ENCODE measurements around the gene OR2T27.
"Not testable (repeated sequence)": the region's sequence is repeated elsewhere in the genome, so short reads cannot be mapped to it uniquely, and the experiment has no call there.

Gene OR2T27, protein sequence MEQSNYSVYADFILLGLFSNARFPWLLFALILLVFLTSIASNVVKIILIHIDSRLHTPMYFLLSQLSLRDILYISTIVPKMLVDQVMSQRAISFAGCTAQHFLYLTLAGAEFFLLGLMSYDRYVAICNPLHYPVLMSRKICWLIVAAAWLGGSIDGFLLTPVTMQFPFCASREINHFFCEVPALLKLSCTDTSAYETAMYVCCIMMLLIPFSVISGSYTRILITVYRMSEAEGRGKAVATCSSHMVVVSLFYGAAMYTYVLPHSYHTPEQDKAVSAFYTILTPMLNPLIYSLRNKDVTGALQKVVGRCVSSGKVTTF

DNA sequence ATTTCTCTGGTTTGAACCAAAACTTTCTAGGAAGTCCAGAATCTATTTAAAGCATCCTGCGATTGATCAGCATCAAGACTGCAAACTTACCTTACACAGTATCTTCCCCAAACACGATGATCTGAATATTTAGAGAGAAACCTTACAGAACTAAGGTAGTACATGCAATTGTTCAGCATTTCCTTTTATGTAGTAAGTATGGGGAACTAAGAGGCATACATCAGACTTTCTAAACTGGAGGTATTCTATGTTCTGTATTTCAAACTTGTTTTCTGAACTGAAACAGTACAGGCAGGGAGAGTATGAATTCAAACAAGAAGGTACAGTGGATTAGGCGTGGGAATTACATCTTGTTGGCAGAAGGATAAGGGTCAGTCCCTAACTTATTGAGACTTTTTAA lies at the start of gene OR2T27:
TSS of gene OR2T27 (minus strand) at position 175 of the 400 bp plus-strand sequence. CDS start 4,644 bp downstream, outside the sequence.
- not testable (repeated sequence) for DNase-seq

DNA sequence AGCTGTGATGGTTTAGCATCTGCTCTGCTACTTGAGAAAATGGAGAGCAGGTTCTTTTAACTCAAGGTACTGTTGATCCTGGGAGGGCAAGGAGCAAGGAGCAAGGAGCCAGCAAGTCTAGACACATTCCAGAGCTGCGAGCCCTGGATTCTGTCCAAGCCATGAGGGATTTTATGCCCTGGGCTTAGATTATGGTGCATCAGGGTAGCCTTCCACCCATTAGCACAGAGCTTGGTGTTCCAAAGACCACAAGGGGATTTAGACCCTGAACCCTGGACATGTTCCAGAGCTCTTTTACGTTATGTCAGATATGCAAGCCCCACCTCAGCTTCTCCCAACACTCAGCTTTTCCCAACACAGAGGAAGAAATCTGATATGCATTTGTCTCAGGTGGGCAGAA lies 49.3 kb upstream of the OR2T27 start:
- no peak for DNase-seq

DNA sequence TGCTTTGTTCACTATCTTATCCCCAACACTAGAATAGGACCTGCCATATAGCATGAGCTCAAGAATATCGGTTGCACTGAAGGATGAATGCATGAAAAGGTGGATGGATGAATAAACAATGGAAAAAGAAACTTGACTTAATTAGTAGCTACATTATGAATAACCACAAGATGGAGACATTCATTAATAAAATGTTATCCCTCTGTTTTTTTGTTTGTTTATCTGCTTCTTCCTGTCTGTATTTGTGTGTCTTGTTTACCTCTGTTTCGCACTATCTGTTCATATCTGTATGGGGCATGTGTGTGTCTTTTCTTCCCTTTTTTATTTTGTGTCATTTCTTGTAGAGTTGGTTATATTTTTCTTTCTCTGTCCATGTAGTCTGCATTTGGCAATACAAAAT lies 48.3 kb upstream of the OR2T27 start:
- DNase-seq, result no peak

DNA sequence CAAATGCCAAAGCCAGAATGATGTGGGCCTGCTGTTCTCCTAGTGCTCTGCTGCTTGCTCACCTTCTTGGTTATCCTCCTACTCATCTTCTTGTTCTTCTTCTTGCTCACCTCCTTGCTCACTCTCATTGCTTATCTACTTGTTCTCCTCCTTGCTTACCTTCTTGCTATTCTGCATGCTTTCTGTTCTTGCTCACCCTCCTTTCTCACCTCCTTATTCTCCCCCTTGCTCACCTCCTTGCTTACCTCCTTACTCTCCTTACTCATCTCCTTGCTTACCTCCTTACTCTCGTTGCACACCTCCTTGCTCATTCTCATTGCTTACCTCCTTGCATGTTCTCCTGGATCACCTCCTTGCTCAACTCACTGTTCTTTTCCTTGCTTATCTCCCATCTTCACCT lies 47.4 kb upstream of the OR2T27 start, which contains the start of gene OR14I1:
TSS of gene OR14I1 (minus strand) at position 53 of the 400 bp plus-strand sequence.
- DNase-seq, result no peak

DNA sequence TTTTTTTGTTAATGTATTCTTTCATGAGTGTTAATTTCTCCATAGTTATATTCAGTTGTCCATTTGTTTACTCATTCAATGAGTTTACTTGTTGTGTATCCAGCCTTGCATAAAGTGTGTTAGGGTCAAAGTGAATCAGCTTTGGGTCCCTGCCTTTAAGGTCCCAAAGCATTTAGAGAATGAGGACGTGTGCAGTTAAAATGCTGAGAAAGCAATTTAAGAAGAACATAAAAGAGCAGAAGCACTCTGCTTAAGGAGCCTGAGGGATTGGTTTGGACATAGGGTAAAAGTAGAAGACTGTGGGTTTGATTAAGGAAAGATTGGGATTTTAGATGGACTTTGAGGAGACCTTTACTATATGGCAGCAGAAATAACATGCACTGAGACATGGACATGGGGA lies 43.8 kb upstream of the OR2T27 start:
- no peak for DNase-seq

DNA sequence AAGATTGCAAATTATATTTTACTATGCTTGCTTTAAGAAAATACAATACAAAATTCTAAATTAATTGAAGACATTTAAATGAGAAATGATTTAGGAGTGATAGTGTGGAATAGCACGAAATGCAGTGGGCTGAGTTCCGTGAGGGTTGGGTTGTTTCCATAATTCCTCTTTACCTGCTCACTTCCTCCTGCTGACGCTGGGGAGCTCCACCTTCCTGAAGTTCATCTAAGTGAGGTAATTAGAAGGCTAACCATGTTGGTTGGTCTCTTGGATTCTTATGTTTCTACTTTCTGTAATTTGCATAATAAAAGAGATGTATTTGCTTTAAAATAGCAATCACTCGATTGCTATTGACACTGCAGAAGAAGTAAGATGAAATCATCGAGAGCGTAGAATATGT lies 42.6 kb upstream of the OR2T27 start:
- no peak for DNase-seq

DNA sequence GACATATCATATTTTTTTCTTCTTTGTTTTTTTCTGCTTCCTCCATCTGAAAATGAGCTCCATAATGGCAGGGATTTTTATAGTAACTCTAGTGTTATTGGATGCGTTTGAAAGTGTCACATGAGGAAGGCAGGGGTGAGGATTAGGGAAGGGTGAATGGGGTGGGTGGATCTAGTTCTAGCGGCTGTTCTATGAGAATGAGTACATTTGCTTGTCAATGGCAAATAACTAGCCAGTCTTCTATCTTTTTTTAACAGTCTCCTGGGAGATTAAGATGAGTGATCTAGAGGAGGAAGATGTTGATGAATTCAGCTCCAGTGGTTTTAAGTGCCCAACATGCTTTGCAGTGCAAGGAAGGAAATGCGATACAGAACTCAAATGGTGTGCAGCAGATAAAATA lies 41.4 kb upstream of the OR2T27 start:
- no peak for DNase-seq

DNA sequence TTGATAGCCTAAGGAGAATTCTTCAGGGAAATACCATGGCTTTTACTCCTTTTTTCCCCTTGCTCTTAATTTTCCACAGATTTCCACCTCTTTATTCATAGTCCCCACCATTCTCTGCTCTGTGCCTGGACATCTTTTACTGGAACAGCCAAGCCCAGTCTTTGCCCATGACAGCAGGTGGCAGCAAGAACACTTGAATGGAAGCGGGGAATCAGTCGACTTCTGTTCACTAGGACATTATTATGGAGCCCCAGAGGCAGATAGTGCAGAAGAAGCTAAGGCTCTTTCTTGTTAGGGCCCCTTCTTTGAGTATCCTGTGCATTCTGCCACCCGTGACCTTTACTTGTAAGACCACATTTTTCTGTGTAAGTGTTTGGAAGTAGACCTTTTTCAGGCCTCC lies 40.9 kb upstream of the OR2T27 start:
- no peak for DNase-seq

DNA sequence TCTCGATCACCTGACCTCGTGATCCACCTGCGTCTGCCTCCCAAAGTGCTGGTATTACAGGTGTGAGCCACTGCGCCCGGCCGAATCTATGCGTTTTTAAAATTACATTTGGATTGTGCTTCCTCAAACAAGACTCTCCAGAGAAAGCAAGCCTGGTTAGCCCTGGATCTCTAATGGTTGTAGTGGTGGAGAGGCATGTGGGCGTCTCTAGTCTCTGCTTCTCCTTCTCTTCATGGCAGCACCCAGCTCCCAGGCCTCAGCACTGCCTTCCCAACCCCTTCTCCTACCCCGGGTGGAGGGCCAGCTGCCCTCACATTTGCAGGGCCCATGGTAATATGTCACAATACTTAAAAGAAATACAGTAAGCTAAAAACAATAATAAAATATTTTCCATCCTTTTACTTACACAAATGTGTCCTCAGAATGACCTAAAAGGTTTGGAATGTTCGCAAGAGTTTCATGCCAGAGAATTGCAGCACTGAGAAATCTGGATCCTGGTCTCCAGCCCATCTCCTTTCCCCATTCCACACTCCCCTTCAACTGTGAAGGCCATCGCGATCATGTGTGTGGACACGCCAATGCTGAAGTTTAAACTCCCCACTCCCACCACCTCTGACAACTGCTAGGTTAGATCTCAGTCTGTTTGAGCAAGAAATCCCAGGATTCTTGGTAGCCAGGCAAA lies 40.3 kb upstream of the OR2T27 start:
- DNase-seq, result no peak

DNA sequence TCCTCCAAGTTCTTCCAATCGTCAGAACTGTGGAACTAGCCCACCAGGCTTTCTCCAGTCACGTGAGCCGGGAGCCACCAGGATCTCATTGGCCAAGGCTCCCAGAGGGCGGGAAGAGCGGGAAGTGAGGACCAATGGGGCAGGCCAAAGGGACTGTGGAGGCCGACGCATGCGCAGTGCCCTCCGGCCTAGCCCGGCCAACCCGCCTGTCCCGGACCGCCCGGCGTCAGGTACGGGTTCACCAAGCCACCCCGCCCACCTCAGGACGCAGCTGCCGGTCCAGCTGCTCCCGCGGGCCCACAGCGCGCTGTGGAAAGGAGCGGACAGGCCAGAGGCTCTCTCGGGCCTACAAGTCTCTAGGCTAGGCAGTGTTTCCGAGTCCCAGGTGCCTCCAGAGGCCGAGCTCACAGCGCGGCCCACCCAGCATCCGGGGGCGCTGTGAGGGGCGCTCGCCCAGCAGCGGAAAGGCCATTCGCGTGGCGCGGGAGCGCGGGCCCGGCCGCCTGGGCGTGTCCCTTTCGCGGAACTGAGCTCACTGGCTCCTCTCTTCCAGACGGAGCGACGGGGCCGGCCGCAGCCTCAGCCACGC lies 36.3 kb upstream of the OR2T27 start:
- DNase-seq, result no peak

DNA sequence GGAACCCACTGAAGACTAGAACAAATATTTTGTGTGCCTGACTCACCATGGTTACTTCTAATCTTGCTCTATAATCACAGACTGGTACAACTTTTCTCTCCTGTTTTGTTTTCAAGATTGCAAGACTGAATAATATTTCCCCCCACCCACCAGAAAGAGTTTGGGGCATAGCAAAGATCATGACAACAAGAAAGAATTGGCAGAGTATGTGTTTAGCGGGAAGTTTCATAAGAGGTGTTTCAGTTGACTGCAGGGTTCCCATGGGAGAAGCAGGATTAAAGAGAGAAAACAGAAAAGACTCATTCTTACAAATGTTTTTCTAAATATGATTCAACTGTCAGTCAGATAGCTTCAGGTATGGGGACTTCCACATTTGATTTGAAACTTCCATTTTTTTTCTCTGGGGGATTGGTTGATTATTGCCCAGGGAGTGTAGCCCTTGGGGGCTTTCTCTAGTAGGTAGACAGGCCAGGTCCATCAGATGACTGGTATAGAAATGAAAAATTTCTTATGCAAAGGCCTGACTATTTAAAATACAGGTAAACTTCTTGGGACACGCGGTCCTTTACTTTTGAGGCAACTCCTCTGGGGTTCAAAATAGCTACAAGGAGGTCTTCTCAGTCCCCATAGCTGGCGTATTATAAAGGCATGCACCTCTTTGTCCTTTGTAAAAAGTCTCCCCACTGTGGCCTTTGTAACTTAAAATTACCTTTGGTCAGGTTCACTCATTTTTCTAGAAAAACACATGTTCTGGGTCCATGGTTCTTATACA lies 33.4 kb upstream of the OR2T27 start:
- DNase-seq, result no peak

DNA sequence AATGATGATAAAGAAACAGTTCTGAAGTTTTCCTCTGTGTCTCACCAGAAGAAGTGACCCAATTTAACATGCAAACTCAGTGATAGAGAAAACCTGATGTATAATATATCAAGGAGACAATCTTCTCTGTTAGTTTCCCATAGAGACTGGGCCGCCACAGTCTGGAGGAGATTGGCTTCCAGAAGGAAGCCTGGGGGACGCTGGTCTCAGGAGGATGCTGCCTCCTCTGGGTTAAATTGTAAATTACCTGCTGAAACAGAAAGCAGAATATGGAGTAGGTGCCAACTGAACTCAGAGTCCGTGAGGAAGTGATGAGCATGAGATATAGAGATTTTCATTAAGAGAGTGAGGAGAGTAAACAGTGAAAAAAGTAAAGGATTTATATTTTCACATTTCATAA lies 31.5 kb upstream of the OR2T27 start:
- no peak for DNase-seq

DNA sequence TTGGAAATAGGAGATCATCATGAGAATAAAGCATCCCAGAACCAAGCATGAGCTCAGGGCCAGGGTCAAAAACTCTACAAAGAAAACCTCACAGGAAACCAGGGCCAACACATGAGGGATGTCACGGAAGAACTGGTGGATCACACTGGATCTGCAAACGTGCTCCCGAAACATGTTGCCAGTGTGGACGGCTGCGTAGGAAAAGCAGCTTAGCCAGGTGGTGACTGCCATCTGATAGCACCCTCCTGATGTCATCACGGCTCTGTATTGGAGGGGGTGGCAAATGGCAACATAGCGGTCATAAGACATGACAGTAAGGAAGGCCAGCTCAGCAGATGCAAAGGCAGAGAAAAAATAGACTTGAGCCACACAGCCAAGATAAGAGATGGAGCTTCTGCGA lies 26.3 kb upstream of the OR2T27 start:
- DNase-seq, result no peak

DNA sequence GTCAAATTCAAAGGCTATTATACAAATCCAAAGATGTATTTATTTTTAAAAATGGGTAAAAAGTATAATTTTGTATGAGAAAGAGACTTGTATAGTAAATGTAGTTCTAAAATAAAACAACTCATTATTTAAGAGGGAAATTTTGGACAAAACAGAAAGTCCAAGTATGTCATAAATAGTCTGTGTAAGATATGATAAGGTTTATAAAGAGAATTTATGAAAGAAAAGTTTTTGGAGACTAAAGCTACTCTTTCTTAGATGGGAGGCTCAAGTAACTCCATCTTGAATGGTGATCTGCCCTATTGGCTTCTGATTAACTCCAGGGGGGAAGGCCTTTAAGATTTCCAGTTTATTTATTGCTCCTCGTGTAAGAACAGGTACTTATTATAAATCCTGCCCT lies 14.7 kb upstream of the OR2T27 start:
- no peak for DNase-seq

DNA sequence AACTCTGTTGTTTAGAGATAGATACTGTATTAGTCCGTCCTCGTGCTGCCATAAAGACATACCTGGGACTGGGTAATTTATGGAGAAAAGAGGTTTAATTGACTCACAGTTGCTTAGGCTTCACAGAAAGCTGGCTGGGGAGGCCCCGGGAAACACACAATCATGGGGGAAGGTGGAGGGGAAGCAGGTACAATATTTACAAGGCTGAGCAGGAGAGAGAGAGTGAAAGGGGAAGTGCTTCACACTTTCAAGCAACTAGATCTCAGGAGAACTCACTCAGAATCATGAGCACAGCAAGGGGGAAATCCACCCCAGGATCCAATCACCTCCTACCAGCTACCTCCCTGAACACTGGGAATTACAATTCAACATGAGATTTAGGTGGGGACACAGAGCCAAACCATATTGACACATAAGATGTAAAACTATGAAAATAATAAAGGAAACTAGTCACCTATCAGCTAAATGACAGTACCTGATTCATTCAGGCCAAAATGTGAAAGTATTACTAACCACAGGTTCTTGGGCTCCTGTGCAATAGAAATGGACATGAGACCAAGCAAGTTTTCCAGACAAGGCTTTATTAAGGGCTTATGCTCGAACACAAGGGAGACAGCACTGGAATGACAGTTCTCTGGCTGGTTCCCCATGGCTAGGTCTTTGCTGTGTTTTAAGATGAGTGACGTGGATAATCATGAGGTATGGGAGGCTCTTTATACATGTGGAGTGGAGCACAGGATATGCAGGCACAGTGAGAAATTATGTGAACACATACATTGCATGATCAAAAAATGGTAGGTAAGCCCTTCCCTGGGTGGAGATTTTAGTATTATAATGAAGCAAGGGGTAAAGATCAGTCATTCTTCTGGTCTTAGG lies 8.4 kb upstream of the OR2T27 start:
- DNase-seq, result not testable (repeated sequence)

DNA sequence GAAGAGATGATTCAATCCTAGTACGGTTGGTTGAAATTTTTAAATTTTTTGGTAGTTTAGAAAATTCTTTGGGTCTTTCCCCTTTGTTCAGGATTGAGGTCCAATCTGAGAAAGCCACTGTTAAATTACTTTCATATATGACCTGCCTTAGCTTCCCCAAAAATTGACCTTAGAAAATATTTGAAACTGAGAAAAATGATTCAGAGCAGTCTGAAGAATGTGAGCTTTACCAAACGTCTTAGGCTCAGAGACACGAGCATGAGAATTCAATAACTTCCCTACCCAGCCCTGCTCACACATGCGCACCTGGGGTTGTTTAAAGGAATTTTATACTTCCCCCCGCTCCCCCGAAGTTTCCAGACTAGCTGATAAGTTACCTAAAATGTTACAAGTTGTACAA lies 1.5 kb upstream of the OR2T27 start:
- DNase-seq, result not testable (repeated sequence)

DNA sequence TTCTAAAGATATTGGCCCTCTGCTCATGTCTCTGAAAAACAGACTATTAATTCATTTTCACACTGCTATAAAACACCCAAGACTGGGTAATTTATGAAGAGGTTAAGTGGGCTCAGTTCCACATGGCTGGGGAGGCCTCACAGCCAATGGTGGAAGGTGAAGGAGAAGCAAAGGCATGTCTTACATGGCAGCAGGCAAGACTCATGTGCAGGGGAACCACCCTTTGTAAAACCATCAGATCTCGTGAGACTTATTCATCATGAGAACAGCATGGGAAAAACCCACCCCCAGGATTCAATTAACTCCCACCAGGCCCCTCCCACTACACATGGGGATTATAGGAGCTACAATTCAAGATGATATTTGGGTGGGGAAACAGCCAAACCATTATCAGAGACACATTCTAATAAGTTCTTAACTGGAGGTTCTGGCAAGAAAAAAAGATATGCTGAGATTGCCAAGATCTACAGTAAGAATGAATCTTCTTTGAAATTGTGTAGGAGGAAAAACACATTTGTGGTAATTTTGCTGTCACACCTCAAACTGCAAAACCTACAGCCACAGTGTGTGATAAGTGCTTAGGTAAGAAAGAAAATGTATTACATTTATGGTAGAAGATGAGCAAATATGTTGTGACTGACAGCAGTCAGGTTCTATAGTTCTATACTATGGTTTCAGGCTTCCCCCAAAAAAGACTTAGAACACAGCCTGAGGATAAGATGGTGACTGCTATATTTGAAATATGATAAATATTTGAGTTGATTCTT lies 6.4 kb downstream of the OR2T27 start:
- DNase-seq, result not testable (repeated sequence)

DNA sequence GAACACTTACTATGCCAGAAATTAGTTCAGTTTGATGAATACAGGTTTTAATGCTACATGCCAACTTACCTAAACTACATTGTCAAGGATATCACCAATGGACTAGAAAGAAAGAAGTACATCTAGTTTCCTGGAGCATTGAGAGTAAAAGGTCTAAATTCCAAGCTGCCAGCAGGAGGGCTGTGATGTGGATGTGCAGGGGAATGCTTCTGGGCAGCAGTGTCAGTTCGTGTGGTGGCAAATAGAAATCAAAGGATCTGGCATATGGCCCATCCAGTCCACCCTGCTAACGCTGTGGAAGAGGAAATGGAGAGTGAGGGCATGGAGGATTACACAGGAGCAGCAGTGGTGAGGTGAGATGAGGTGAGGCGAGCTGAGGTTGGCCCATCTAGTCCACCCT lies 10.2 kb downstream of the OR2T27 start, which contains the start of gene OR2T35:
TSS of gene OR2T35 (minus strand) at position 101 of the 400 bp plus-strand sequence. CDS start 6,020 bp downstream, outside the sequence.
- not testable (repeated sequence) for DNase-seq

DNA sequence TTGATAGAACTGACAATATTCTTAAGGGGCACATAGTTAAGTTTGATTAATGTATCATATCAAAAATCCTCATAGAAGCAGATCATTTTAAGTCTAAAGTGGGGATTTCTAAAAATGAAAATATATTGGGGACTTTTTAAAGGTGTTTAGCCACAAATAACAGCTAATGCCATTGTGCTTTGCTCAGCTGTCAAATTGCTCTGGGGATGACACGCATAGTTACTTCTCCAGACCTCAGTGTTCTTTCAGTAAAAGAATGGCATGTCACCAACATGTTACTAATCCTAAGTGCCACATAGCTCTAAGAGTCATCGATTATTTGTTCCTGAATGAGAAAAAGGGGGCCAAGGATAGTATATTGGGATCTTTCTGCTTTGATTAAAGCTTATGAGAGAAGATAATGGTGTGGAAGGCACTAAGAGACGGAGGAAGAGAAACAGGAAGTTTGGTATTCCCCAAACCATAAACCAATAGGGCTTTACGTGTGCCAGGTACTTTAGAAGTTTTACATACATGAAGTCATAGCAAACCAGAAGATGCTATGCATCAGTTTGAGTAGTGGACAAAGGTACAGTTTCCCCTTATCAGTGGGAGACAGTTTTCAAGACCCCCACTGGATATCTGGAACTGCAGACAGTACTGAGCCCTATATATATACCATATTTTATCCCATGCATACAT lies 12.2 kb downstream of the OR2T27 start:
- DNase-seq, result not testable (repeated sequence)

DNA sequence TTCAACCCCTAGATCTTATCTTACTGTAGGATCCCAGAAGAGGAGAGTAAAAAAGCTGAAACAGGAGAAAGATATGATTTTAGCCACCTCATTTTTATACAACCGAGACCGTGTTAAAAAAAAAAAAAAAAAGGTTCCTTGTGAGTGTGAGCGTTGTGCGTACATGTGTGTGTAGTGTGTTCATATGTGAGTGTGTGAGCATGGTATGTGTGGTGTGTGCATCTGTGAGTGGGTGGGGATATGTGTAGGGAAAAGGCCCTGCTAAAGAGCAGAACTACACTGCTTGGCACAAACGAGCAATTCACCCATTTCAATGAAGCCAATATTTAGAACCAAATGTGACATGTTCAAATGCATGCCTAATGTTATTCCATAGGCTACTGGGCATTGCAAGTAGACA lies 13.7 kb downstream of the OR2T27 start:
- not testable (repeated sequence) for DNase-seq

DNA sequence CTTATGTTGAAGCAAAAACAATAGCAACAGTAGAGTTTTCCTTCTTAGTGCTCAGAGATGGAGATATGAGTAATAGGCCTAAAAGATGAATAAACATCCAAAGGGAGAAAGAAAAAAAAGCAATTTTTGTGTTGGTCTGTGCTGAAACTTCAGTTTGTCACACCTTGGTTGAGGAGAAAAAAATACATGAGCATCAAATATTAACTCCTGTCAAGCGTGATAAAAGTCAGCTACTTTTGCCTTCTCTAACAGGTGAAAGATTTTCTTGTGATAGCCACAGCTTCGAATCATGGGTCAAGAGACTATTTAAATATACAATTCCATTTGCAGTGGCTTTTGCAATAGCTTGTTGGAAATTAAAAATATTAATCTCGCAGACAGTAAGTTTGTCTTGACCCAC lies 14.4 kb downstream of the OR2T27 start:
- DNase-seq, result not testable (repeated sequence)

All from T1000 (cell line).